Right lobe of liver (tissue), 6 donors: ENCODE results near the gene CEP126. TPM values are rescaled to one million over a fixed set of nuclear protein-coding genes. Genes with fewer than 3 reads are reported as not detected.

Experiments used
- ATAC-seq, 4 donors: fragments of 200-7000 bp; cut with Tn5 transposase; one replicate each; pipeline ENCODE4 v1.9.1; 2020; ENCODE audit warnings: mild to moderate bottlenecking in 4 of 4, moderate library complexity in 4 of 4
- DNase-seq, 3 donors: peaks; one replicate each; pipeline ENCODE4 v3.0.0-alpha.2; 2020
- H3K27ac ChIP-seq, 3 donors: fragments of 200-600 bp; one replicate each; pipeline ENCODE4 v1.8.0; 2022
- H3K27me3 ChIP-seq, 2 donors: fragments of 200-600 bp; one replicate each; pipeline ENCODE4 v1.8.0; 2022
- H3K36me3 ChIP-seq, 4 donors: fragments of 200-600 bp; sonication (generic) in 1 of 4; one replicate each; pipeline versions ENCODE4 v1.5.1 to v1.8.0; 2017 to 2022; ENCODE audit warnings: control low read depth in 1 of 4
- H3K4me1 ChIP-seq, 4 donors: fragments of 200-600 bp; sonication (generic) in 1 of 4; one replicate each; pipeline versions ENCODE4 v1.5.1 to v1.8.0; 2017 to 2022; ENCODE audit warnings: control low read depth in 1 of 4
- H3K4me3 ChIP-seq, 3 donors: fragments of 200-600 bp; one replicate each; pipeline ENCODE4 v1.8.0; 2022
- H3K9me3 ChIP-seq, 4 donors: fragments of 200-600 bp; sonication (generic) in 1 of 4; one replicate each; pipeline versions ENCODE4 v1.5.1 to v1.8.0; 2017 to 2022; ENCODE audit warnings: control low read depth in 1 of 4
- CTCF ChIP-seq, 4 donors: fragments of 200-600 bp in 3 of 4; fragments of 450-650 bp in 1 of 4; IDR thresholded peaks; one replicate each; pipeline versions ENCODE4 v1.5.1 to v1.8.0; 2016 to 2022; ENCODE audit warnings: antibody characterized with exemption in 4 of 4, mild to moderate bottlenecking in 2 of 4
- POLR2A ChIP-seq: fragments of 450-650 bp; IDR thresholded peaks from one replicate; pipeline ENCODE4 v1.6.1; 2017; ENCODE audit warnings: antibody characterized with exemption, mild to moderate bottlenecking
- WGBS: methylation state at CpG from one replicate; pipeline ENCODE4 v1.1.6; 2018; ENCODE audit warnings: low coverage, low lambda C conversion rate; ENCODE audit not compliant: insufficient coverage; ENCODE audit errors: missing lambda C conversion rate; 5-methylcytosine and 5-hydroxymethylcytosine counted together
- intact Hi-C, 2 donors: fragments of 100-400 bp; cut with DNase I; formaldehyde crosslinking; loops; one replicate each; pipeline versions ENCODE4 v1.11.2 to v1.14.1; 2022
- total RNA-seq, 6 experiments: library from RNA; depleted of rRNA in 2 of 6; stranded (reverse); fragments of >200 nt in 2 of 6; fragmentation: NEBNext Ultra II Directional in 3 of 6; extraction: Animal tissue kit (Norgen Biotek cat#: 25700) in 3 of 6; gene quantifications; one replicate each; pipeline versions ENCODE4 v1.1.0 to v1.2.4, GENCODE V29; 2016 to 2023
- donor health status: DM: no; HTN: yes; CAD: no.
- donor health status: DM: no; HTN: no; CAD: no.
- donor health status: DM: no; HTN: no; CAD: no.
- donor health status: DM: no; HTN: yes; CAD: no.
- donor health status: DM: no; HTN: yes; CAD: no.

The CEP126 gene
- total RNA-seq, 6 experiments from 2014 or later = 0.04 to 0.49 (median 0.12) TPM

GRCh38 chr11:101916422-101916821, 1.6 kb downstream of the CEP126 start, which contains the start of gene ANGPTL5:
TSS of gene ANGPTL5 (minus strand) at chr11:101916522. CDS start at chr11:101907909, 8,613 bp downstream.
- Histone ChIP-seq H3K27me3 (no peaks in the 10 kb centered on the region), H3K4me3 (peak within 1 kb of the TSS; percentile 70 to 80 (median 78)), H3K27ac (peak within 1 kb of the TSS; percentile 11 to 15 (median 13)), H3K4me1 (peaks cover 0 to 4% (median 0%) of the 10 kb centered on the region in 4 donors), H3K9me3 (no peaks in the 10 kb centered on the region), H3K36me3 (no peaks in the 10 kb centered on the region)
- TF ChIP-seq CTCF (IDR thresholded peaks at IDR 0.05) = no peak
- TF ChIP-seq POLR2A = no peak
- 76% methylated on average over 2 of the region's 2 CpGs for WGBS
- no peak for DNase-seq
- intact Hi-C loops = no loop called here
- ATAC-seq = no peak

- no peak overlapping the region for H3K27ac ChIP-seq
- no peaks in the 10 kb centered on the region for H3K9me3 ChIP-seq
- DNase-seq = no peak
- TF ChIP-seq POLR2A = no peak
- TF ChIP-seq CTCF (IDR thresholded peaks at IDR 0.05) = no peak
- intact Hi-C loops = no loop called here
- no peaks in the 10 kb centered on the region for H3K27me3 ChIP-seq
- H3K4me3 ChIP-seq = no peak overlapping the region
- ATAC-seq = no peak
- H3K4me1 ChIP-seq = peaks cover 0 to 4% (median 0%) of the 10 kb centered on the region in 4 donors
- H3K36me3 ChIP-seq = no peaks in the 10 kb centered on the region
Measured at GRCh38 chr11:101917226-101917625, 2.4 kb downstream of the CEP126 start.

GRCh38 chr11:101920992-101921391, 6.2 kb downstream of the CEP126 start:
- H3K36me3 ChIP-seq = no peaks in the 10 kb centered on the region
- H3K27ac ChIP-seq = no peak overlapping the region
- no peak for ATAC-seq
- H3K4me3 ChIP-seq = no peak overlapping the region
- H3K9me3 ChIP-seq = no peaks in the 10 kb centered on the region
- no peak for DNase-seq
- TF ChIP-seq CTCF (IDR thresholded peaks at IDR 0.05) (no peak), POLR2A (no peak)
- intact Hi-C loops = no loop called here
- H3K27me3 ChIP-seq = no peaks in the 10 kb centered on the region
- 89% methylated on average over 1 of the region's 1 CpG for WGBS
- H3K4me1 ChIP-seq = no peaks in the 10 kb centered on the region

GRCh38 chr11:101923554-101923953, 8.7 kb downstream of the CEP126 start:
- H3K4me3 ChIP-seq = no peak overlapping the region
- DNase-seq (no peak), ATAC-seq (no peak)
- intact Hi-C loops = no loop called here
- 51% methylated on average over 2 of the region's 2 CpGs for WGBS
- no peaks in the 10 kb centered on the region for H3K4me1 ChIP-seq
- TF ChIP-seq CTCF (IDR thresholded peaks at IDR 0.05) = no peak
- TF ChIP-seq POLR2A = no peak
- H3K27me3 ChIP-seq = no peaks in the 10 kb centered on the region
- H3K27ac ChIP-seq = no peak overlapping the region
- no peaks in the 10 kb centered on the region for H3K9me3 ChIP-seq
- H3K36me3 ChIP-seq = no peaks in the 10 kb centered on the region

GRCh38 chr11:101929294-101929915, 14.6 kb downstream of the CEP126 start:
- no peak for ATAC-seq
- TF ChIP-seq POLR2A (no peak), CTCF (IDR thresholded peaks at IDR 0.05) (no peak)
- H3K27ac ChIP-seq = no peak overlapping the region
- DNase-seq = no peak
- H3K9me3 ChIP-seq = no peaks in the 10 kb centered on the region
- no peaks in the 10 kb centered on the region for H3K4me1 ChIP-seq
- no peak overlapping the region for H3K4me3 ChIP-seq
- no peaks in the 10 kb centered on the region for H3K27me3 ChIP-seq
- intact Hi-C loops = no loop called here
- WGBS = 73% methylated on average over 5 of the region's 5 CpGs
- H3K36me3 ChIP-seq = no peaks in the 10 kb centered on the region
